Measurements from ENCODE around the gene RNF13. TPM values are rescaled to one million over a fixed set of nuclear protein-coding genes. Genes with fewer than 3 reads are reported as not detected.

RNF13 gene
- total RNA-seq, 1 donor from 2014 or later, result 124 TPM

- peak overlapping the region; percentile 94 for H3K4me3 ChIP-seq (ENCODE audit: low read depth, low read length)
- DNase-seq (ENCODE audit: low read depth), result peak; percentile 75
- peak; percentile 9 for TF ChIP-seq CTCF (IDR thresholded peaks at IDR 0.05; ENCODE audit: insufficient read depth, low read length, severe bottlenecking)
Observed at GRCh38 chr3:149969110-149969939, 156.3 kb downstream of the RNF13 start.

GRCh38 chr3:149969940-149970715 is 157.1 kb downstream of the RNF13 start:
- no peak for FAIRE-seq
- peak; percentile 80 for DNase-seq (ENCODE audit: low read depth)
- peak overlapping the region; percentile 94 for H3K4me3 ChIP-seq (ENCODE audit: low read depth, low read length)
- H3K36me3 ChIP-seq (ENCODE audit: control insufficient read depth, insufficient read depth, low read length), result peaks cover 8% of the 10 kb centered on the region
- no peak for TF ChIP-seq CTCF (IDR thresholded peaks at IDR 0.05; ENCODE audit: insufficient read depth, low read length, severe bottlenecking)
- no peaks in the 10 kb centered on the region for H3K27me3 ChIP-seq (ENCODE audit: control insufficient read depth, insufficient read depth, low read length)

More at GRCh38 chr3:149969110-149969939, 156.3 kb downstream of the RNF13 start:
- no peak for FAIRE-seq
- Histone ChIP-seq H3K36me3 (ENCODE audit: control insufficient read depth, insufficient read depth, low read length) (peaks cover 8% of the 10 kb centered on the region), H3K27me3 (ENCODE audit: control insufficient read depth, insufficient read depth, low read length) (no peaks in the 10 kb centered on the region)

- TF ChIP-seq CTCF (IDR thresholded peaks at IDR 0.05; ENCODE audit: insufficient read depth, low read length, severe bottlenecking), result no peak
- peak within 1 kb of the TSS; percentile 94 for H3K4me3 ChIP-seq (ENCODE audit: low read depth, low read length)
- no peak for FAIRE-seq
- DNase-seq (ENCODE audit: low read depth), result peak; percentile 39
- peaks cover 5% of the 10 kb centered on the region for H3K36me3 ChIP-seq (ENCODE audit: control insufficient read depth, insufficient read depth, low read length)
- no peaks in the 10 kb centered on the region for H3K27me3 ChIP-seq (ENCODE audit: control insufficient read depth, insufficient read depth, low read length)
Observed at GRCh38 chr3:149970716-149971402, 157.8 kb downstream of the RNF13 start, which contains the start of gene PFN2. Gene PFN2, minus strand, starts transcription at chr3:149970895. Its CDS starts 39 bp downstream, at chr3:149970856.

GRCh38 chr3:149971403-149972075 is 158.5 kb downstream of the RNF13 start:
- no peaks in the 10 kb centered on the region for H3K36me3 ChIP-seq (ENCODE audit: control insufficient read depth, insufficient read depth, low read length)
- FAIRE-seq (no peak), DNase-seq (ENCODE audit: low read depth) (peak; percentile 37)
- no peak for TF ChIP-seq CTCF (IDR thresholded peaks at IDR 0.05; ENCODE audit: insufficient read depth, low read length, severe bottlenecking)
- no peaks in the 10 kb centered on the region for H3K27me3 ChIP-seq (ENCODE audit: control insufficient read depth, insufficient read depth, low read length)
- peak overlapping the region; percentile 94 for H3K4me3 ChIP-seq (ENCODE audit: low read depth, low read length)

- DNase-seq (ENCODE audit: low read depth), result no peak
- Histone ChIP-seq H3K36me3 (ENCODE audit: control insufficient read depth, insufficient read depth, low read length) (no peaks in the 10 kb centered on the region), H3K4me3 (ENCODE audit: low read depth, low read length) (no peak overlapping the region), H3K27me3 (ENCODE audit: control insufficient read depth, insufficient read depth, low read length) (no peaks in the 10 kb centered on the region)
- no peak for FAIRE-seq
- TF ChIP-seq CTCF (IDR thresholded peaks at IDR 0.05; ENCODE audit: insufficient read depth, low read length, severe bottlenecking), result no peak
Observed at GRCh38 chr3:149975919-149976318, 162.9 kb downstream of the RNF13 start.

Measured in bronchial epithelial cell (primary cell).